IMR-90 (cell line): ENCODE data around the gene MPRIP. TPM values are rescaled to one million over a fixed set of nuclear protein-coding genes. Genes with fewer than 3 reads are reported as not detected.

Source experiments
- ATAC-seq: fragments of 200-7000 bp; cut with Tn5 transposase; 2 replicates; pipeline ENCODE4 v1.9.1; 2020; ENCODE audit warnings: low read depth, mild to moderate bottlenecking, moderate library complexity
- BruUV-seq: library from RNA; stranded (reverse); fragments of 400-500 nt; replicated peaks from 2 replicates; lab custom pipeline; 2021; lab: Mats Ljungman, UMichigan
- CTCF ChIA-PET: fragments of 300-600 bp; formaldehyde crosslinking; extraction: SDS; loops from one replicate; lab custom pipeline; 2021; ENCODE audit warnings: antibody characterized with exemption; lab: Yijun Ruan, JAX
- POLR2A ChIA-PET: fragments of 300-600 bp; sonication (Branson Sonifier 250); formaldehyde crosslinking; loops from one replicate; lab custom pipeline; 2022; ENCODE audit warnings: antibody characterized with exemption; ENCODE audit not compliant: unreplicated experiment; lab: Charles Lee
- DNase-seq: peaks from one replicate; pipeline ENCODE4 v3.0.0; 2013
- H2AFZ ChIP-seq: replicated peaks from 2 replicates; pipeline ENCODE3; 2013; ENCODE audit warnings: low read length, mild to moderate bottlenecking; ENCODE audit not compliant: poor library complexity
- H2AK5ac ChIP-seq: 2 replicates; pipeline ENCODE4 v1.6.1; 2013; ENCODE audit warnings: low read depth, low read length, inconsistent platforms
- H2AK9ac ChIP-seq: replicated peaks from 2 replicates; pipeline ENCODE3; 2013; ENCODE audit warnings: mild to moderate bottlenecking, low read depth, low read length, moderate library complexity; ENCODE audit not compliant: poor library complexity
- H2BK120ac ChIP-seq: 2 replicates; pipeline ENCODE4 v1.6.1; 2013; ENCODE audit warnings: low read depth, low read length, inconsistent platforms
- H2BK15ac ChIP-seq: 3 replicates; pipeline ENCODE4 v1.6.1; 2013; ENCODE audit warnings: low read depth, low read length, inconsistent platforms
- H2BK20ac ChIP-seq: 2 replicates; pipeline ENCODE4 v1.6.1; 2013; ENCODE audit warnings: low read depth, mild to moderate bottlenecking, inconsistent platforms, low read length, moderate library complexity
- H2BK5ac ChIP-seq: 2 replicates; pipeline ENCODE4 v1.6.1; 2013; ENCODE audit warnings: mild to moderate bottlenecking, low read depth, low read length, inconsistent platforms; ENCODE audit not compliant: poor library complexity, severe bottlenecking
- H3K14ac ChIP-seq: replicated peaks from 2 replicates; pipeline ENCODE4 v1.6.1; 2013; ENCODE audit warnings: low read depth, low read length, inconsistent platforms
- H3K18ac ChIP-seq: 2 replicates; pipeline ENCODE4 v1.6.1; 2013; ENCODE audit warnings: low read depth, low read length, control low read depth
- H3K23ac ChIP-seq: 2 replicates; pipeline ENCODE4 v1.6.1; 2013; ENCODE audit warnings: low read depth, low read length, inconsistent platforms
- H3K27ac ChIP-seq: 2 replicates; pipeline ENCODE4 v1.5.1; 2013; ENCODE audit warnings: mild to moderate bottlenecking, control low read depth, low read length; ENCODE audit not compliant: insufficient read depth
- H3K27me3 ChIP-seq: 2 replicates; pipeline ENCODE4 v1.6.1; 2013; ENCODE audit warnings: low read length; ENCODE audit not compliant: control insufficient read depth, insufficient read depth
- H3K36me3 ChIP-seq: 2 replicates; pipeline ENCODE4 v1.6.1; 2013; ENCODE audit warnings: low read length, mixed read lengths; ENCODE audit not compliant: control insufficient read depth, insufficient read depth
- H3K4ac ChIP-seq: 2 replicates; pipeline ENCODE4 v1.6.1; 2013; ENCODE audit warnings: low read depth, low read length, inconsistent platforms
- H3K4me1 ChIP-seq: 2 replicates; pipeline ENCODE4 v1.6.1; 2013; ENCODE audit warnings: low read length, mixed read lengths; ENCODE audit not compliant: control insufficient read depth, insufficient read depth
- H3K4me2 ChIP-seq: 2 replicates; pipeline ENCODE4 v1.6.1; 2013; ENCODE audit warnings: low read depth, mild to moderate bottlenecking, control low read depth, low read length, moderate library complexity
- H3K4me3 ChIP-seq: 2 replicates; pipeline ENCODE4 v1.5.1; 2013; ENCODE audit warnings: low read depth, mild to moderate bottlenecking, control low read depth, low read length, moderate library complexity; ENCODE audit not compliant: insufficient read depth
- H3K56ac ChIP-seq: 2 replicates; pipeline ENCODE4 v1.6.1; 2013; ENCODE audit warnings: low read length, inconsistent platforms; ENCODE audit not compliant: insufficient read depth; ENCODE audit errors: extremely low read depth
- H3K79me1 ChIP-seq, 2 experiments: 2 replicates each; pipeline ENCODE4 v1.6.1; 2013; ENCODE audit warnings: low read length in 2 of 2, inconsistent platforms in 1 of 2, low read depth in 1 of 2
- H3K9ac ChIP-seq: 2 replicates; pipeline ENCODE4 v1.6.1; 2013; ENCODE audit warnings: low read depth, low read length, control low read depth
- H3K9me1 ChIP-seq: 2 replicates; pipeline ENCODE4 v1.6.1; 2013; ENCODE audit warnings: low read length, inconsistent platforms; ENCODE audit not compliant: insufficient read depth
- H3K9me3 ChIP-seq: 2 replicates; pipeline ENCODE4 v1.6.1; 2013; ENCODE audit warnings: low read length; ENCODE audit not compliant: control insufficient read depth, insufficient read depth
- H4K20me1 ChIP-seq: 2 replicates; pipeline ENCODE4 v1.6.1; 2013; ENCODE audit warnings: low read length, inconsistent platforms; ENCODE audit not compliant: insufficient read depth
- H4K5ac ChIP-seq: 2 replicates; pipeline ENCODE4 v1.6.1; 2013; ENCODE audit warnings: mild to moderate bottlenecking, low read depth, low read length, control low read depth
- H4K8ac ChIP-seq, 2 experiments: 2 replicates each; pipeline ENCODE4 v1.6.1; 2013; ENCODE audit warnings: low read depth in 2 of 2, low read length in 2 of 2, control low read depth in 1 of 2, inconsistent platforms in 1 of 2
- H4K91ac ChIP-seq: 2 replicates; pipeline ENCODE4 v1.6.1; 2013; ENCODE audit warnings: low read depth, low read length, inconsistent platforms; ENCODE audit not compliant: insufficient read depth
- BHLHE40 ChIP-seq: fragments of 150-350 bp; IDR thresholded peaks from 2 replicates; pipeline ENCODE4 v1.6.1; 2016; ENCODE audit warnings: mild to moderate bottlenecking, low read depth, low read length
- CEBPB ChIP-seq: IDR thresholded peaks from 2 replicates; pipeline ENCODE4 v1.6.1; 2012; ENCODE audit warnings: low read depth, low read length, improper control_type of control experiment
- FOS ChIP-seq: fragments of 150-350 bp; IDR thresholded peaks from 2 replicates; pipeline ENCODE4 v1.6.1; 2016; ENCODE audit warnings: low read depth, low read length
- MAFK ChIP-seq: IDR thresholded peaks from 2 replicates; pipeline ENCODE4 v1.6.1; 2012; ENCODE audit warnings: low read depth, low read length, improper control_type of control experiment
- MAZ ChIP-seq: IDR thresholded peaks from 2 replicates; pipeline ENCODE4 v1.6.1; 2012; ENCODE audit warnings: low read depth, mild to moderate bottlenecking, low read length, improper control_type of control experiment, moderate library complexity, borderline replicate concordance
- NFE2L2 ChIP-seq: fragments of 150-350 bp; IDR thresholded peaks from 2 replicates; pipeline ENCODE4 v1.6.1; 2016; ENCODE audit warnings: low read depth, mild to moderate bottlenecking, low read length
- RCOR1 ChIP-seq: IDR thresholded peaks from 2 replicates; pipeline ENCODE4 v1.6.1; 2012; ENCODE audit warnings: mild to moderate bottlenecking, low read length, improper control_type of control experiment; ENCODE audit not compliant: insufficient replicate concordance
- SMC3 ChIP-seq: fragments of 150-350 bp; IDR thresholded peaks from 2 replicates; pipeline ENCODE4 v1.6.1; 2016; ENCODE audit warnings: low read depth, mild to moderate bottlenecking, antibody characterized with exemption, low read length, moderate library complexity
- WGBS, 2 experiments: methylation state at CpG; one replicate each; pipeline versions ENCODE4 v1.1.5 to v1.1.7; 2013; ENCODE audit warnings: missing lambda C conversion rate in 2 of 2; ENCODE audit not compliant: insufficient read length in 1 of 2; ENCODE audit errors: extremely low coverage in 2 of 2; 5-methylcytosine and 5-hydroxymethylcytosine counted together
- dilution Hi-C: fragments of 300-500 bp; cut with HindIII; formaldehyde crosslinking; loops from one replicate; pipeline ENCODE4 v1.14.3; 2018; ENCODE audit warnings: low sequenced_read_pairs; ENCODE audit not compliant: unreplicated experiment
- in situ Hi-C: fragments of 300-500 bp; cut with MboI; formaldehyde crosslinking; loops from 3 replicates; pipeline ENCODE4 v1.14.3; 2019; ENCODE audit warnings: low sequenced_read_pairs, inconsistent platforms, mixed read lengths
- intact Hi-C: fragments of 100-400 bp; cut with micrococcal nuclease; formaldehyde crosslinking; loops from 2 replicates; pipeline ENCODE4 v1.10.0; 2022
- polyA plus RNA-seq, 3 experiments: library from polyadenylated mRNA; depleted of rRNA; stranded (reverse); fragments of >200 nt; gene quantifications; 2 replicates each; pipeline ENCODE4 v1.2.3, GENCODE V29; 2012; ENCODE audit warnings: low replicate concordance in 1 of 3
- total RNA-seq: library from RNA; depleted of rRNA; stranded (reverse); fragments of >200 nt; gene quantifications from 2 replicates; pipeline ENCODE4 v1.2.3, GENCODE V29; 2012

MPRIP gene
- total and polyA plus RNA-seq, 2 of the 4 experiments (the other 2 are of a cell fraction) = 111 to 149 TPM

DNA sequence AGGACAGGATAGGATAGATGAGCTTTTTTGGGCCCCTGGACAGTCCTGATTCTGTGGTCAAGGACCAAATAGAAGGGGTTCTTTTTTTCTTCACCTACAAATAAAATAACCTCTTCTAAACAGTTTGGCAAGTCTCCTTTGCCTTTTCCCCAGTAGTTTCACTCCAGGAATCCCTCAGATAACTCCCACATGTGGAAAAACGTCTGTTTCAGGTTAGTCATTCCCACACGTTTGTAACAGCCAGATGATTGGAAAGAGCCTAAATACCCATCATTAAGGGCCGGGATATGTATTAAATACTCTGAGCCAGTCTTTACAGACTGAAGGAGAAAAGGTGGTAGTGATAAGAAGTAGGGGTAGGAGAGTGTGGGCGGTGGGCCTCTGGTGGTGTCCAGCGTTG, 105.6 kb downstream of the MPRIP start:
- no peak overlapping the region for H3K4me2 ChIP-seq
- H2BK15ac ChIP-seq = no peak overlapping the region
- H2AK9ac ChIP-seq = no peak overlapping the region
- peak; percentile 44 for DNase-seq
- no peak overlapping the region for H3K56ac ChIP-seq
- intact Hi-C loops (no loop called here), dilution Hi-C loops (no loop called here), in situ Hi-C loops (no loop called here)
- no peak overlapping the region for H3K4me3 ChIP-seq
- peaks cover 19% of the 10 kb centered on the region for H3K9me1 ChIP-seq
- no peak overlapping the region for H3K27ac ChIP-seq
- no peak overlapping the region for H2BK20ac ChIP-seq
- no peak for ATAC-seq
- no peak overlapping the region for H4K91ac ChIP-seq
- H3K14ac ChIP-seq = no peak overlapping the region
- no peak overlapping the region for H2BK120ac ChIP-seq
- peaks cover 15% of the 10 kb centered on the region for H4K20me1 ChIP-seq
- H4K5ac ChIP-seq = no peak overlapping the region
- no peak overlapping the region for H3K23ac ChIP-seq
- no peak overlapping the region for H3K9ac ChIP-seq
- ChIA-PET POLR2A (no interaction called here), CTCF (no interaction called here)
- H2BK5ac ChIP-seq = no peak overlapping the region
- H2AFZ ChIP-seq = no peak overlapping the region
- TF ChIP-seq MAZ = no peak
- no peak for TF ChIP-seq BHLHE40
- no peak for TF ChIP-seq CEBPB
- no peak for TF ChIP-seq NFE2L2
- TF ChIP-seq MAFK = no peak
- TF ChIP-seq SMC3 = no peak
- TF ChIP-seq RCOR1 = no peak
- TF ChIP-seq FOS = no peak
- peaks cover 65% of the 10 kb centered on the region for H3K36me3 ChIP-seq
- H3K18ac ChIP-seq = no peak overlapping the region
- peaks cover 16% of the 10 kb centered on the region for H3K4me1 ChIP-seq
- WGBS, 2 experiments = 100% methylated on average over 1 of the region's 5 CpGs; no CpG with 5 or more reads in 1 of the 2 experiments
- peaks cover 11 to 35% of the 10 kb centered on the region in 2 experiments; a peak in 3 of 4 replicates for H3K79me1 ChIP-seq
- no TSS peak for BruUV-seq
- no peak overlapping the region for H4K8ac ChIP-seq
- no peaks in the 10 kb centered on the region for H3K27me3 ChIP-seq
- no peak overlapping the region for H2AK5ac ChIP-seq
- no peak overlapping the region for H3K4ac ChIP-seq
- no peaks in the 10 kb centered on the region for H3K9me3 ChIP-seq
